Vagina (tissue), 2 donors: Measurements from ENCODE around the gene HOXB6.

ENCODE experiments used
- CTCF ChIP-seq, 3 experiments: fragments of 450-650 bp in 2 of 3; fragments of 200-600 bp in 1 of 3; sonication (generic) in 1 of 3; IDR thresholded peaks; one replicate each; pipeline ENCODE4 v1.5.1; 2017 to 2019; ENCODE audit warnings: antibody characterized with exemption in 3 of 3, mild to moderate bottlenecking in 2 of 3, moderate library complexity in 2 of 3
- POLR2AphosphoS5 ChIP-seq, 2 donors: sonication (generic); formaldehyde crosslinking; IDR thresholded peaks; one replicate each; pipeline ENCODE4 v1.9.0; 2017; ENCODE audit warnings: antibody characterized with exemption in 2 of 2, mild to moderate bottlenecking in 2 of 2, low read depth in 1 of 2; ENCODE audit not compliant: insufficient read depth in 1 of 2

GRCh38 chr17:48605991-48606891, 1.5 kb upstream of the HOXB6 start:
- TF ChIP-seq CTCF (IDR thresholded peaks at IDR 0.05) (no peak), POLR2AphosphoS5 (IDR thresholded peaks at IDR 0.05; ENCODE audit: insufficient read depth in 1 of 2, low read depth in 1 of 2) (no peak)
